HepG2 (cell line): ENCODE measurements around the gene LTB4R. TPM values are rescaled to one million over a fixed set of nuclear protein-coding genes. Genes with fewer than 3 reads are reported as not detected.
A peak's percentile ranks its signal among the peaks of the same experiment; 100 is the strongest.

Experiments
- CREM ChIP-seq, 2 experiments: sonication (generic) in 1 of 2; formaldehyde crosslinking in 1 of 2; IDR thresholded peaks; 2 replicates each; pipeline versions ENCODE4 v1.4.0 to v1.6.1; 2016 to 2020; ENCODE audit warnings: antibody characterized with exemption in 1 of 2, mild to moderate bottlenecking in 1 of 2, missing genetic modification reagents in 1 of 2
- FLYWCH1 ChIP-seq: sonication (generic); formaldehyde crosslinking; IDR thresholded peaks from 2 replicates; pipeline ENCODE4 v1.8.1; 2023; ENCODE audit warnings: mild to moderate bottlenecking, missing genetic modification reagents
- FOSL1 ChIP-seq: sonication (generic); formaldehyde crosslinking; IDR thresholded peaks from 2 replicates; pipeline ENCODE4 v1.9.0; 2021; ENCODE audit warnings: missing genetic modification reagents, borderline replicate concordance
- MXI1 ChIP-seq: IDR thresholded peaks from 3 replicates; pipeline ENCODE4 v1.6.1; 2012; ENCODE audit warnings: low read depth, low read length, inconsistent platforms, borderline replicate concordance
- NPAS2 ChIP-seq: sonication (generic); formaldehyde crosslinking; IDR thresholded peaks from 2 replicates; pipeline ENCODE4 v1.8.0; 2022; ENCODE audit warnings: mild to moderate bottlenecking, missing genetic modification reagents, borderline replicate concordance
- TAF1 ChIP-seq: sonication (generic); formaldehyde crosslinking; IDR thresholded peaks from 2 replicates; pipeline ENCODE4 v1.4.0; 2020; ENCODE audit warnings: missing genetic modification reagents
- THAP9 ChIP-seq: sonication (generic); formaldehyde crosslinking; IDR thresholded peaks from 2 replicates; pipeline ENCODE4; 2020; ENCODE audit warnings: missing genetic modification reagents, mild to moderate bottlenecking, borderline replicate concordance
- USF2 ChIP-seq, 2 experiments: sonication (generic) in 1 of 2; formaldehyde crosslinking in 1 of 2; IDR thresholded peaks; 2 replicates each; pipeline versions ENCODE4 v1.5.1 to v1.6.1; 2011 to 2020; ENCODE audit warnings: borderline replicate concordance in 1 of 2, low read depth in 1 of 2, low read length in 1 of 2, mild to moderate bottlenecking in 1 of 2, missing genetic modification reagents in 1 of 2, moderate library complexity in 1 of 2
- ZNF362 ChIP-seq: sonication (generic); formaldehyde crosslinking; IDR thresholded peaks from 2 replicates; pipeline ENCODE4 v1.4.0; 2020; ENCODE audit warnings: missing genetic modification reagents, mild to moderate bottlenecking, borderline replicate concordance
- ZNF609 ChIP-seq: sonication (generic); formaldehyde crosslinking; IDR thresholded peaks from 2 replicates; pipeline ENCODE4 v1.4.0; 2020; ENCODE audit warnings: mild to moderate bottlenecking, missing genetic modification reagents, borderline replicate concordance
- ZSCAN12 ChIP-seq: sonication (generic); formaldehyde crosslinking; IDR thresholded peaks from 2 replicates; pipeline ENCODE4 v1.9.0; 2021; ENCODE audit warnings: mild to moderate bottlenecking, missing genetic modification reagents
- polyA plus RNA-seq, 8 experiments: library from polyadenylated mRNA; depleted of rRNA in 3 of 8; stranded (reverse) in 7 of 8; unstranded in 1 of 8; fragments of >200 nt; fragmentation: Illumina TruSeq in 4 of 8; extraction: Trizol in 4 of 8; gene quantifications; 2 replicates each; pipeline versions ENCODE4 v1.2.1 to v1.2.3, GENCODE V29; 2011 to 2016; ENCODE audit warnings: low read depth in 4 of 8, missing spikeins in 1 of 8, mixed read lengths in 1 of 8; ENCODE audit not compliant: insufficient read depth in 1 of 8
- total RNA-seq, 5 experiments: library from RNA; depleted of rRNA; stranded (reverse); fragments of >200 nt; fragmentation: Illumina TruSeq; extraction: Trizol; gene quantifications; 2 replicates each; pipeline ENCODE4 v1.2.3, GENCODE V29; 2016; ENCODE audit warnings: low read depth in 1 of 5
- TF ChIP-seq, protein P1 (sequence below): sonication (generic); formaldehyde crosslinking; IDR thresholded peaks from 2 replicates; pipeline ENCODE4 v1.4.0; 2020; ENCODE audit warnings: low read depth, mild to moderate bottlenecking, missing genetic modification reagents

The LTB4R gene
- total and polyA plus RNA-seq, 2 of the 13 experiments (the other 11 are each of a cell fraction or from before 2014, with no cell fraction given), result 3.2 to 8.2 TPM

DNA sequence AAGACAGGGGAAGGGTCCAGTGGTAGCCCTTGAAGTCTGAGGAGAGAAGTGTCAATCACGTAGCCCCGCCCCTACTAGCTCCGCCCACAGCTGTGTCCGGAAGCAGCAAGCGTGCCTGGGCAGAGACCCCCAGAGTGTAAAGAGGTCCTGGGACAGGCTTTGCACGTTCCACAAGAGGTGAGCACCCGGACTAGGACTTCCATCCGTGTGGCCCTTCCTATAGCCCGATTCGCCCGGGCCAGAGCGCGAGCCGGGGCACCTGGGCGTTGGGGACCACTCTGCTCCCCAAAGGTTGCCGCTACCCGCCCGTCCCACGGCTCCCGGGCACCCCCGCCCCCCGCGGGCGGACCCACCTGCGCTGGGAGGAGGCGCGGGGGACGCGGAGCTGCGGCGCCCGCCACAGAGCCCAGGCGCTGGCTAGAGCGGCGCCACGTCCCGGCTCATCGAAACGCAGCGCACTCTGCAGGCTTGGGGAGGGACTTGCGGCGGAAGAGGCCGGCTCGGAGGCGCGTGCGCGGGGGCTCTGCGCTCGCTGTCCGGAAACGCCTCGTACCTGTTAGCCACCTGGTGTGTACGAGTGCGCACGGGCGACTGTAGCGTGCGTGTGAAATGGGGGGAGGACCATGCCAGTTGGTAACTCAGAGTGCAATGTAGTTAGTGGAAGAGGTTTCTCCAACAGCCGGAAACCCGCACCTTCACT lies 40.0 kb upstream of the LTB4R start, which contains the start of gene RABGGTA (continued):
- 0 out of 2 replicates have a peak, but pooled peaks have one; percentile 2 for TF ChIP-seq USF2 (IDR thresholded peaks at IDR 0.05; ENCODE audit: low read depth, low read length)
- peak; percentile 36; the same call in 1 of the 2 replicates for TF ChIP-seq USF2 (CRISPR knock-in tag; IDR thresholded peaks at IDR 0.05; ENCODE audit: borderline replicate concordance)
- TF ChIP-seq ZNF362 (CRISPR knock-in tag), result no peak; the same call in 1 of the 2 replicates
- TF ChIP-seq MXI1, result peak; percentile 97
- no peak for TF ChIP-seq NPAS2 (CRISPR knock-in tag)
- TF ChIP-seq, protein P1, sequence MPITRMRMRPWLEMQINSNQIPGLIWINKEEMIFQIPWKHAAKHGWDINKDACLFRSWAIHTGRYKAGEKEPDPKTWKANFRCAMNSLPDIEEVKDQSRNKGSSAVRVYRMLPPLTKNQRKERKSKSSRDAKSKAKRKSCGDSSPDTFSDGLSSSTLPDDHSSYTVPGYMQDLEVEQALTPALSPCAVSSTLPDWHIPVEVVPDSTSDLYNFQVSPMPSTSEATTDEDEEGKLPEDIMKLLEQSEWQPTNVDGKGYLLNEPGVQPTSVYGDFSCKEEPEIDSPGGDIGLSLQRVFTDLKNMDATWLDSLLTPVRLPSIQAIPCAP (CRISPR knock-in tag), result peak; percentile 62; the same call in 1 of the 2 replicates
- peak; percentile 23; the same call in 1 of the 2 replicates for TF ChIP-seq CREM (IDR thresholded peaks at IDR 0.05)
- TF ChIP-seq CREM (CRISPR knock-in tag; IDR thresholded peaks at IDR 0.05), result no peak; the same call in 1 of the 2 replicates
- peak; percentile 94 for TF ChIP-seq THAP9 (CRISPR knock-in tag)
- TF ChIP-seq ZNF609 (CRISPR knock-in tag), result peak; percentile 91
- peak; percentile 65 for TF ChIP-seq FOSL1 (CRISPR knock-in tag)
- peak; percentile 97 for TF ChIP-seq FLYWCH1 (CRISPR knock-in tag)
- TF ChIP-seq ZSCAN12, result peak; percentile 97
- peak; percentile 90 for TF ChIP-seq TAF1 (CRISPR knock-in tag)
